ENCODE measurements around the gene NUMB.

DNA sequence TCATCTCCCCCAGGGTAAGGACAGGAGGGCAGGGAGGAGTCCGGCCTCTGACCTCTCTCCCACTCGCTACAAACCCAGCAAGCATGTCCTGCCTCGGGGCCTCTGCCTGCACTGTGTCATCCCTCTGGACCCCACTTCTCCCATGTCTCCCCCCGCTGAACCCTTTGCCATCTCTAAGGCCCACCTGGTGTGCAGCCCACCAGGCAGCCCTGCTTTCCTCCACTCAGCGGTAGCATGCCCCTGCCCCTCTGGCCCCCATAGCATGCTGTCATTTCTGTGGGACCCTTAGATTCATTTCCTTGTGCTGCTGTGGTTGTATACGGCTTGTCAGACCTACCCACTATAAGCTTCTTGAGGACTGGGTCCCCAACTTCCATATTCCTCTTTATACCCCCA is 203.3 kb downstream of the NUMB start:
- TF ChIP-seq EZH2 (IDR thresholded peaks at IDR 0.05; ENCODE audit: insufficient read depth, poor library complexity, severe bottlenecking) = no peak
- TF ChIP-seq EZH2phosphoT487 (IDR thresholded peaks at IDR 0.05; ENCODE audit: insufficient read depth, low read depth) = no peak

All from GM23248 (cell line).